Adipocyte (in vitro differentiated cells): ENCODE results near the gene PDCD1LG2.
"Not testable (repeated sequence)": the region's sequence is repeated elsewhere in the genome, so short reads cannot be mapped to it uniquely, and the experiment has no call there.

Experiments used
- DNase-seq: peaks from one replicate; pipeline ENCODE4 v3.0.0-alpha.2; 2015; ENCODE audit warnings: low read depth
- H3K27me3 ChIP-seq: replicated peaks from 2 replicates; pipeline ENCODE4 v1.7.0; 2013; ENCODE audit warnings: mild to moderate bottlenecking, low read length, moderate library complexity; ENCODE audit not compliant: control insufficient read depth, insufficient read depth
- H3K36me3 ChIP-seq: 2 replicates; pipeline ENCODE4 v1.7.0; 2013; ENCODE audit warnings: low read length, mild to moderate bottlenecking, moderate library complexity; ENCODE audit not compliant: control insufficient read depth, insufficient read depth, severe bottlenecking
- H3K4me1 ChIP-seq: 2 replicates; pipeline ENCODE4 v1.7.0; 2013; ENCODE audit warnings: mild to moderate bottlenecking, low read length, moderate library complexity; ENCODE audit not compliant: control insufficient read depth, insufficient read depth
- H3K4me3 ChIP-seq: 2 replicates; pipeline ENCODE4 v1.7.0; 2013; ENCODE audit warnings: mild to moderate bottlenecking, low read length, moderate library complexity
- H3K9ac ChIP-seq: 2 replicates; pipeline ENCODE4 v1.7.0; 2013; ENCODE audit warnings: mild to moderate bottlenecking, low read length, moderate library complexity
- H3K9me3 ChIP-seq: 2 replicates; pipeline ENCODE4 v1.7.0; 2013; ENCODE audit warnings: mild to moderate bottlenecking, low read length, moderate library complexity; ENCODE audit not compliant: control insufficient read depth

PDCD1LG2 gene

GRCh38 chr9:5481322-5482040 lies 28.9 kb upstream of the PDCD1LG2 start:
- DNase-seq, result no peak
- H3K4me1 ChIP-seq, result peaks cover 4% of the 10 kb centered on the region
- no peaks in the 10 kb centered on the region for H3K27me3 ChIP-seq
- H3K36me3 ChIP-seq, result no peaks in the 10 kb centered on the region
- H3K9me3 ChIP-seq, result no peaks in the 10 kb centered on the region
- no peak overlapping the region for H3K4me3 ChIP-seq
- H3K9ac ChIP-seq, result no peak overlapping the region

DNA sequence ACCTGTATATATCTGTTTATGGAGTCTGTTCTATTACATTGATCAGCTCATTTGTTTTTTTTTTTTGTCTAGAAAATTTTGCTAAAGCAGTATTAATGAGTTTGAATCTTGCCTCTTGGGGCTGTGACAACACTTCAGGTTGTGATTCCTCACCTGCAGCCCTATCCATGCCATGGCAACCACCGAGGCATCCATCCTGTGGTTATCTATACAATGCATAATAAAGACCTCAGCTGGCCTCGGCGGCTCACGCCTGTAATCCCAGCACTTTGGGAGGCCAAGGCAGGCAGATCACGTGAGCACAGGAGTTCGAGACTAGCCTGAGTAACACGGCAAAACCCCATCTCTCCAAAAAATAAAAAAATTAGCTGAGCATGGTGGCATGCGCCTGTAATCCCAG lies 28.1 kb upstream of the PDCD1LG2 start:
- H3K9ac ChIP-seq, result no peak overlapping the region

DNA sequence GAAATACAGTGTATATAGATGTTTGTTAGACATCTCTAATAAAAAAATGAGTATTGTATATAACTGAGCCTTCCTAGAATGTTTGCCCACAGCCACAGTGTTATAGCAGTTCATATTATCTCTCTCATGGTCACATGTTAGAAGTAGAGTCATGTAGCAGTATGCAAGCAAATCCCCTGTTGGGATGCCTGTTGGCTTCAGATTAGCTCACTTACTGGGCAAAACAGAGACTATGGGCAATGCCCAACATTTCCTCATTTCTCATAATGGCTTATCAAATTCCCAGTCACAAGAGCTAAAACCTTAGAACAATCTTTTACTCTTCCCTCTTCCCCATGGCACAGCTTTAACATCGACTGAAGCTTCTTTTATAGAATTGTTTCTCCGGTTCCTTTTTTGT lies 27.0 kb upstream of the PDCD1LG2 start:
- DNase-seq, result no peak
- Histone ChIP-seq H3K36me3 (no peaks in the 10 kb centered on the region), H3K27me3 (no peaks in the 10 kb centered on the region), H3K9ac (no peak overlapping the region), H3K4me1 (peaks cover 4% of the 10 kb centered on the region), H3K9me3 (no peaks in the 10 kb centered on the region), H3K4me3 (no peak overlapping the region)

More for the DNA sequence above, 28.1 kb upstream of the PDCD1LG2 start:
- Histone ChIP-seq H3K4me3 (no peak overlapping the region), H3K36me3 (no peaks in the 10 kb centered on the region), H3K4me1 (peaks cover 4% of the 10 kb centered on the region), H3K9me3 (no peaks in the 10 kb centered on the region), H3K27me3 (no peaks in the 10 kb centered on the region)
- DNase-seq, result no peak

DNA sequence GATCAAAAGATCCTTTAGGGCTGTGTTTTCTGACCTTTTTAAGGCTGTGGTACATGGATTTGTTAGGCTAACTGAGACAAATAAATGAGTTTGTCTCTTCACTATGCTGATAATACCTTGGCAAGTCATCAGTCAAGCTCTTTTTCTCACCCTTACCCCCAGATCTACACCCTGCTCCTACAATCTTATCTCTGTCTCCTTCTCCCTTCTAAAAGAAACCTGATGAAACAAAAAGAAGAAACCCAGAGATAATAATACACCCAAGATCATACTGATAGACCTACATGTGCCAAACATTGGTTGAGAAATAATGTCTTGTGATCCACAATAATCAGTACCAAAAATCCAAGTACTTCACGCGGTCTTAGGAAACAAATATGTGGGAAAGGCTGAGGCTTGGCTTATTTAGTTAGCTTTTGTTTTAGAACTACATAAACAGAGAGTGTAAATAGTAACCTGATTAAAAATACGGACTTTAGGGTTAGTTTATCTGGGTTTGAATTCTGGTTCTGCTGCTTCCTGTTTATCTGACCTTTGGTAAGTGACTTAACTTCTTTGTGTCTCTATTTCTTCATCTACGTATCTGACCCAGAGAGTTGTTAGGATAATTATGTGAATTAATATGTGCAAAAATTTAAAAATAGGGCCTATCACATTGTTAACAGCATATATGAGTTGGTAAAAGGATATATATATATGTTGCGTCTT lies 24.8 kb upstream of the PDCD1LG2 start:
- DNase-seq, result no peak
- no peak overlapping the region for H3K4me3 ChIP-seq
- no peaks in the 10 kb centered on the region for H3K9me3 ChIP-seq
- no peaks in the 10 kb centered on the region for H3K4me1 ChIP-seq
- no peak overlapping the region for H3K9ac ChIP-seq
- no peaks in the 10 kb centered on the region for H3K36me3 ChIP-seq
- no peaks in the 10 kb centered on the region for H3K27me3 ChIP-seq

- no peaks in the 10 kb centered on the region for H3K36me3 ChIP-seq
- no peaks in the 10 kb centered on the region for H3K4me1 ChIP-seq
- no peaks in the 10 kb centered on the region for H3K9me3 ChIP-seq
- no peak overlapping the region for H3K9ac ChIP-seq
- DNase-seq, result no peak
- H3K4me3 ChIP-seq, result no peak overlapping the region
- H3K27me3 ChIP-seq, result no peaks in the 10 kb centered on the region
Observed at GRCh38 chr9:5486988-5487387, 23.3 kb upstream of the PDCD1LG2 start.

- Histone ChIP-seq H3K4me3 (no peak overlapping the region), H3K9me3 (no peaks in the 10 kb centered on the region), H3K36me3 (no peaks in the 10 kb centered on the region), H3K27me3 (no peaks in the 10 kb centered on the region), H3K9ac (no peak overlapping the region), H3K4me1 (no peaks in the 10 kb centered on the region)
- no peak for DNase-seq
Observed at GRCh38 chr9:5488221-5489008, 21.9 kb upstream of the PDCD1LG2 start.

DNA sequence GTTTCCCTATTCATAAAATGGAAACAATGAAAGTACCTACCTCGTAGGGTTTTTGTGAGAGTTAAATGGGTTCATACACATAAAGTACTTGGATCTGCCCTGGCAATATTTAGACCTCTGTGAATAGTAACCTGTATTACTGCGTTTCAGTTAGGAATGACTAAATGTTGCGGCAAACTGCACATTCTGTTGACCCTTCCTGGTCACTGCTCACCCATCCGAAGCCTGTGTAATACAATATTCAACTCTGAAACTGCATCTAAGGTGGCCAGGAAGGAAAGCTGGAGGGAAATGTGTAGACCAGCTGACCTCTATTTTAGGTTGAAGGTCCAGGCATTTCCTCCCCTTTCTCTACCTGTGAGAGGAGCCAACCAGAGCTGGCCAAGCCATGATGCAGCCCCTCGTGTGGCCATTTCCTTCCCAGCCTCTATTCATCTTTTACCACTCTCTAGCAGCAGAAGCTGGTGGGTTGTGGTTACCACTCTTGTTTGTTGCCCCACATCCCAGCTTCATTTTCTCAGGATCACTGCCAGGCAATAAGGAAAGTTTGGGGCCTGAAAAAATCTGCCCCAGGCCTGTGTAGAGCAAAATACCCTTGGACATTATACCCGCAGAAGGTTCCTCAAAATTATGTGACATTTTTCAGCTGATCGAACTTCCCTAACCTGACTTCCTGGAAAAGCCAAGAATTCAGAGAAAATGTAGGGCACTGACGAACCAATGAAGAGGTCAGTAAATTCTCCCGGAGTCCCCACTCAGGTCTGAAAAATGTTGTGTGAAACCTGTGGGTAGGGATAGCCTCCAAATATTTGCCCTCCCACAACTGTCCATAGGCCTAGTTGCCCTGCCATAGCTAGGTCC lies 20.5 kb upstream of the PDCD1LG2 start:
- Histone ChIP-seq H3K9ac (no peak overlapping the region), H3K9me3 (no peaks in the 10 kb centered on the region), H3K36me3 (no peaks in the 10 kb centered on the region), H3K4me1 (peaks cover 8% of the 10 kb centered on the region), H3K4me3 (no peak overlapping the region), H3K27me3 (no peaks in the 10 kb centered on the region)
- DNase-seq, result no peak

DNA sequence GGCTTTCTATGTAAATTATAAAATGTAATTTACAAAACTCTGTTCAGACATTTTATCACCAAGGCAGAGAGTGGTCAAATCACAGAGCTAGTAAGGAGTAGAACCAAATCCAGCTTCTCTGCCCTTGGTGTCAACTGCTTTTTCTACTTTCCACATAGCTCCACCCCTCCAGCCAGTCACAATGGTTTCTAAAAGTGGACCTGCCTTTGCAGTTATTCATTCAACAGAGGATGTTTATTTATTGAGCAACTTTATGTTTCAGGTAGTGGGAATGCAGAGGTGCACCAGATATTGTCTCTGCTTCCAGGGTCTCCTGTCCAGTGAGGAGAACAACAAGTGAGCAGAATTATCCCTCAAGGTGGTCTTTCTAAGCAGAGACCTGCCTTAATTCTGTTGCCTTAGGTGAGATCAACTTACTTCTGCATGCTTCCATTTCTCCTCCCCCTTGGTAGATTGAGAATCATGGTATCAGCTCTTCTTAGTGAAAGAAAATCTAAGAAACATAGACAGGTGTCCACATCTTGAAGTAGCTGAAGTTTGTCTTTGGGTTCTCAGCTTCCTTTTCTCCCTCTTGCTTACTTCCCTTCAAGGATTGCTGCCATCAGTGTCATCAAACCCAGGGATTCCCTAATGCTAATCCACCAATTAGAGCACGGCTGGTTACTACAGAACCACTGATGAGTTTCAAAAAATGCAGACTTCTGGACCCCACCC lies 17.2 kb upstream of the PDCD1LG2 start:
- Histone ChIP-seq H3K4me3 (no peak overlapping the region), H3K9ac (no peak overlapping the region), H3K4me1 (peaks cover 8% of the 10 kb centered on the region), H3K27me3 (no peaks in the 10 kb centered on the region), H3K36me3 (no peaks in the 10 kb centered on the region), H3K9me3 (no peaks in the 10 kb centered on the region)
- no peak for DNase-seq

GRCh38 chr9:5493679-5494511 lies 16.4 kb upstream of the PDCD1LG2 start:
- Histone ChIP-seq H3K4me3 (no peak overlapping the region), H3K36me3 (no peaks in the 10 kb centered on the region), H3K9ac (no peak overlapping the region), H3K9me3 (no peaks in the 10 kb centered on the region), H3K4me1 (peaks cover 8% of the 10 kb centered on the region), H3K27me3 (no peaks in the 10 kb centered on the region)
- DNase-seq, result peak; percentile 49

GRCh38 chr9:5494765-5495164 lies 15.6 kb upstream of the PDCD1LG2 start:
- H3K9me3 ChIP-seq, H3K9ac ChIP-seq, H3K4me1 ChIP-seq, DNase-seq, H3K4me3 ChIP-seq, H3K36me3 ChIP-seq, H3K27me3 ChIP-seq: not testable (repeated sequence)
